Upper lobe of left lung (tissue), 6 donors: ENCODE results near the gene DNMT3L. TPM values are rescaled to one million over a fixed set of nuclear protein-coding genes. Genes with fewer than 3 reads are reported as not detected.
"Not testable (repeated sequence)": the region's sequence is repeated elsewhere in the genome, so short reads cannot be mapped to it uniquely, and the experiment has no call there.

Source experiments
- ATAC-seq, 2 donors: fragments of 200-7000 bp; cut with Tn5 transposase; one replicate each; pipeline ENCODE4 v1.9.1; 2022; ENCODE audit warnings: mild to moderate bottlenecking in 2 of 2, moderate library complexity in 2 of 2; ENCODE audit not compliant: low FRiP score in 2 of 2
- DNase-seq, 2 donors: peaks; one replicate each; pipeline ENCODE4 v3.0.0-alpha.2; 2019 to 2020
- H3K27ac ChIP-seq, 4 donors: fragments of 200-600 bp; sonication (generic); one replicate each; pipeline ENCODE4 v1.5.1; 2016 to 2019
- H3K27me3 ChIP-seq, 4 donors: fragments of 200-600 bp; sonication (generic); one replicate each; pipeline ENCODE4 v1.5.1; 2017 to 2019
- H3K36me3 ChIP-seq, 4 donors: fragments of 200-600 bp; sonication (generic); one replicate each; pipeline ENCODE4 v1.5.1; 2016 to 2019
- H3K4me1 ChIP-seq, 4 donors: fragments of 200-600 bp; sonication (generic); one replicate each; pipeline ENCODE4 v1.5.1; 2018 to 2019
- H3K4me3 ChIP-seq, 4 donors: fragments of 200-600 bp; sonication (generic); one replicate each; pipeline ENCODE4 v1.5.1; 2017 to 2019; ENCODE audit warnings: mild to moderate bottlenecking in 2 of 4, moderate library complexity in 1 of 4
- H3K9me3 ChIP-seq, 4 donors: fragments of 200-600 bp; sonication (generic); one replicate each; pipeline ENCODE4 v1.5.1; 2018 to 2019
- CTCF ChIP-seq, 6 experiments: fragments of 450-650 bp in 4 of 6; fragments of 200-600 bp in 2 of 6; sonication (generic) in 2 of 6; IDR thresholded peaks; one replicate each; pipeline ENCODE4 v1.5.1; 2016 to 2019; ENCODE audit warnings: antibody characterized with exemption in 6 of 6
- EP300 ChIP-seq, 4 donors: sonication (generic); formaldehyde crosslinking; IDR thresholded peaks; one replicate each; pipeline ENCODE4 v1.5.1; 2017; ENCODE audit warnings: antibody characterized with exemption in 4 of 4, control low read depth in 2 of 4
- POLR2A ChIP-seq, 4 donors: fragments of 450-650 bp; IDR thresholded peaks; one replicate each; pipeline ENCODE4 v1.5.1; 2016 to 2017; ENCODE audit warnings: antibody characterized with exemption in 4 of 4, mild to moderate bottlenecking in 2 of 4
- POLR2AphosphoS5 ChIP-seq, 2 donors: sonication (generic); formaldehyde crosslinking; IDR thresholded peaks; one replicate each; pipeline ENCODE4 v1.5.1; 2017; ENCODE audit warnings: antibody characterized with exemption in 2 of 2
- whole genome bisulfite sequencing, 2 donors: methylation state at CpG; one replicate each; pipeline ENCODE4 v1.1.5; 2017 to 2018; 5-methylcytosine and 5-hydroxymethylcytosine counted together
- total RNA-seq, 6 donors: library from RNA; depleted of rRNA in 4 of 6; stranded (reverse); fragments of >200 nt in 4 of 6; gene quantifications; one replicate each; pipeline versions ENCODE4 v1.1.0 to v1.2.1, GENCODE V29; 2016 to 2021
- donor health status: DM: no; HTN: no; CAD: no; lungs with moderate emphysema.
- donor health status: DM: no; HTN: yes; CAD: no; lungs with severe emphysema.

Gene DNMT3L
- total RNA-seq, 6 donors from 2014 or later: not detected

GRCh38 chr21:44259082-44259705 lies 2.5 kb downstream of the DNMT3L start:
- ATAC-seq (no peak), DNase-seq (no peak)
- peaks cover 0 to 6% (median 2%) of the 10 kb centered on the region in 4 donors for H3K4me1 ChIP-seq
- no peaks in the 10 kb centered on the region for H3K9me3 ChIP-seq
- no peak overlapping the region for H3K27ac ChIP-seq
- H3K4me3 ChIP-seq: no peak overlapping the region
- H3K27me3 ChIP-seq: no peaks in the 10 kb centered on the region
- H3K36me3 ChIP-seq: no peaks in the 10 kb centered on the region
- 90 to 93% methylated on average over 22 of the region's 22 CpGs for WGBS, 2 donors
- TF ChIP-seq POLR2A (IDR thresholded peaks at IDR 0.05) (no peak), EP300 (IDR thresholded peaks at IDR 0.05) (no peak), CTCF (IDR thresholded peaks at IDR 0.05) (no peak), POLR2AphosphoS5 (IDR thresholded peaks at IDR 0.05) (no peak)

- peaks cover 0 to 9% (median 3%) of the 10 kb centered on the region in 4 donors for H3K4me1 ChIP-seq
- H3K4me3 ChIP-seq: no peak overlapping the region
- TF ChIP-seq POLR2A (IDR thresholded peaks at IDR 0.05): no peak
- no peak for TF ChIP-seq CTCF (IDR thresholded peaks at IDR 0.05)
- no peak for TF ChIP-seq POLR2AphosphoS5 (IDR thresholded peaks at IDR 0.05)
- TF ChIP-seq EP300 (IDR thresholded peaks at IDR 0.05): no peak
- DNase-seq (peak in 1 of 2 donors; percentile 70), ATAC-seq (no peak)
- no peaks in the 10 kb centered on the region for H3K9me3 ChIP-seq
- no peak overlapping the region for H3K27ac ChIP-seq
- no peaks in the 10 kb centered on the region for H3K36me3 ChIP-seq
- H3K27me3 ChIP-seq: no peaks in the 10 kb centered on the region
- WGBS, 2 donors: 83 to 89% methylated on average over 18 to 24 of the region's 34 CpGs
Observed at GRCh38 chr21:44258056-44258725, 3.5 kb downstream of the DNMT3L start.

- ATAC-seq: peak; percentile 4 to 33
- no peak for DNase-seq
Observed at GRCh38 chr21:44255511-44255981, 6.2 kb downstream of the DNMT3L start.

GRCh38 chr21:44253832-44254710 lies 7.6 kb downstream of the DNMT3L start:
- TF ChIP-seq CTCF (IDR thresholded peaks at IDR 0.05) (no peak), POLR2AphosphoS5 (IDR thresholded peaks at IDR 0.05) (peak in 1 of 2 donors; percentile 20)
- no peaks in the 10 kb centered on the region for H3K27me3 ChIP-seq
- H3K36me3 ChIP-seq: no peaks in the 10 kb centered on the region
- H3K4me3 ChIP-seq: no peak overlapping the region
- DNase-seq (peak in 1 of 2 donors; percentile 70), ATAC-seq (peak in 1 of 2 donors; percentile 32)
- H3K27ac ChIP-seq: no peak overlapping the region
- no peaks in the 10 kb centered on the region for H3K9me3 ChIP-seq
- WGBS, 2 donors: 61 to 72% methylated on average over 17 to 22 of the region's 29 CpGs
- H3K4me1 ChIP-seq: peaks cover 0 to 9% (median 3%) of the 10 kb centered on the region in 4 donors

More at GRCh38 chr21:44255511-44255981, 6.2 kb downstream of the DNMT3L start:
- Histone ChIP-seq H3K27me3 (no peaks in the 10 kb centered on the region), H3K36me3 (no peaks in the 10 kb centered on the region), H3K27ac (no peak overlapping the region), H3K9me3 (no peaks in the 10 kb centered on the region), H3K4me1 (peaks cover 0 to 9% (median 3%) of the 10 kb centered on the region in 4 donors), H3K4me3 (no peak overlapping the region)
- TF ChIP-seq POLR2AphosphoS5 (IDR thresholded peaks at IDR 0.05): no peak
- no peak for TF ChIP-seq EP300 (IDR thresholded peaks at IDR 0.05)
- no peak for TF ChIP-seq CTCF (IDR thresholded peaks at IDR 0.05)
- no peak for TF ChIP-seq POLR2A (IDR thresholded peaks at IDR 0.05)
- WGBS, 2 donors: 78 to 94% methylated on average over 1 to 10 of the region's 11 CpGs

- WGBS, 2 donors: no CpG with 5 or more reads among the region's 33 CpGs
- DNase-seq, H3K9me3 ChIP-seq, H3K4me3 ChIP-seq, H3K36me3 ChIP-seq, H3K27me3 ChIP-seq, H3K27ac ChIP-seq, H3K4me1 ChIP-seq: not testable (repeated sequence)
- peak in 1 of 2 donors; percentile 44 for ATAC-seq
Observed at GRCh38 chr21:44249204-44250037, 12.3 kb downstream of the DNMT3L start.

- WGBS, 2 donors: no CpG with 5 or more reads among the region's 17 CpGs
- not testable (repeated sequence) for ATAC-seq, H3K36me3 ChIP-seq, DNase-seq, H3K27me3 ChIP-seq, H3K4me1 ChIP-seq, H3K4me3 ChIP-seq, H3K27ac ChIP-seq, H3K9me3 ChIP-seq
Observed at GRCh38 chr21:44247904-44248303, 13.8 kb downstream of the DNMT3L start.

- not testable (repeated sequence) for ATAC-seq, DNase-seq, H3K36me3 ChIP-seq, H3K9me3 ChIP-seq, H3K27me3 ChIP-seq, H3K27ac ChIP-seq, H3K4me3 ChIP-seq, H3K4me1 ChIP-seq
- no CpG with 5 or more reads among the region's 15 CpGs for WGBS, 2 donors
Observed at GRCh38 chr21:44243980-44244379, 17.7 kb downstream of the DNMT3L start.
